Hepatocyte (in vitro differentiated cells): ENCODE data around the gene GPR155. TPM values are rescaled to one million over a fixed set of nuclear protein-coding genes. Genes with fewer than 3 reads are reported as not detected.

ENCODE experiments used
- DNase-seq: peaks from one replicate; pipeline ENCODE4 v3.0.0-alpha.2; 2016; ENCODE audit warnings: low spot score
- H2AFZ ChIP-seq: fragments of 200-600 bp; sonication (generic); 2 replicates; pipeline ENCODE4 v1.6.0; 2016; ENCODE audit warnings: antibody characterized with exemption, mild to moderate bottlenecking
- H3K27ac ChIP-seq: fragments of 200-600 bp; sonication (generic); 2 replicates; pipeline ENCODE4 v1.5.1; 2016; ENCODE audit warnings: mild to moderate bottlenecking
- H3K27me3 ChIP-seq: fragments of 200-600 bp; sonication (generic); 2 replicates; pipeline ENCODE4 v1.6.1; 2016
- H3K36me3 ChIP-seq: fragments of 200-600 bp; sonication (generic); replicated peaks from 2 replicates; pipeline ENCODE4 v1.5.1; 2016; ENCODE audit warnings: low read depth; ENCODE audit not compliant: insufficient read depth
- H3K4me1 ChIP-seq: fragments of 200-600 bp; sonication (generic); 2 replicates; pipeline ENCODE4 v1.5.1; 2016; ENCODE audit warnings: mild to moderate bottlenecking, moderate library complexity; ENCODE audit not compliant: insufficient read depth
- H3K4me2 ChIP-seq: fragments of 200-600 bp; sonication (generic); 2 replicates; pipeline ENCODE4 v1.6.0; 2016
- H3K4me3 ChIP-seq: fragments of 200-600 bp; sonication (generic); 2 replicates; pipeline ENCODE4 v1.5.1; 2016; ENCODE audit warnings: mild to moderate bottlenecking
- H3K79me2 ChIP-seq: fragments of 200-600 bp; sonication (generic); 2 replicates; pipeline ENCODE4 v1.6.0; 2017; ENCODE audit warnings: mild to moderate bottlenecking
- H3K9me2 ChIP-seq: fragments of 200-600 bp; sonication (generic); replicated peaks from 2 replicates; pipeline ENCODE4 v1.6.0; 2017; ENCODE audit warnings: mild to moderate bottlenecking; ENCODE audit not compliant: insufficient read depth
- H3K9me3 ChIP-seq: fragments of 200-600 bp; sonication (generic); 2 replicates; pipeline ENCODE4 v1.5.1; 2016; ENCODE audit warnings: low read depth, mild to moderate bottlenecking
- H4K20me1 ChIP-seq: fragments of 200-600 bp; sonication (generic); 2 replicates; pipeline ENCODE4 v1.6.0; 2016; ENCODE audit warnings: mild to moderate bottlenecking; ENCODE audit not compliant: insufficient read depth, poor library complexity, severe bottlenecking
- EZH2 ChIP-seq: fragments of 200-600 bp; sonication (generic); IDR thresholded peaks from 2 replicates; pipeline ENCODE4 v1.6.1; 2016; ENCODE audit warnings: antibody characterized with exemption, mild to moderate bottlenecking, borderline replicate concordance
- EZH2phosphoT487 ChIP-seq: fragments of 200-600 bp; sonication (generic); IDR thresholded peaks from one replicate; pipeline ENCODE4 v1.6.1; 2018; ENCODE audit warnings: antibody characterized with exemption, mild to moderate bottlenecking, low read depth, moderate library complexity; ENCODE audit not compliant: unreplicated experiment, severe bottlenecking
- WGBS: methylation state at CpG from one replicate; pipeline ENCODE4 v1.1.6; 2016; ENCODE audit warnings: low lambda C conversion rate; ENCODE audit errors: missing lambda C conversion rate; 5-methylcytosine and 5-hydroxymethylcytosine counted together
- polyA plus RNA-seq: library from polyadenylated mRNA; unstranded; fragments of >200 nt; fragmentation: Nextera tagmentation; extraction: Ambion mirVana; gene quantifications from 2 replicates; pipeline ENCODE4 v1.2.1, GENCODE V29; 2016
- total RNA-seq: library from RNA; depleted of rRNA; stranded (reverse); fragments of >200 nt; gene quantifications from 2 replicates; pipeline ENCODE4 v1.2.3, GENCODE V29; 2014
- TF ChIP-seq, protein P1 (sequence below): fragments of 200-600 bp; sonication (generic); IDR thresholded peaks from 2 replicates; pipeline ENCODE4 v1.5.1; 2016; ENCODE audit warnings: antibody characterized with exemption, mild to moderate bottlenecking; ENCODE audit not compliant: poor library complexity

GPR155 gene
- total and polyA plus RNA-seq, 2 experiments from 2014 or later: 26.1 to 30.0 TPM

- Histone ChIP-seq H3K9me3 (no peaks in the 10 kb centered on the region), H3K36me3 (no peaks in the 10 kb centered on the region), H3K79me2 (no peaks in the 10 kb centered on the region), H3K27me3 (no peaks in the 10 kb centered on the region), H2AFZ (no peak overlapping the region), H3K9me2 (no peaks in the 10 kb centered on the region), H4K20me1 (no peaks in the 10 kb centered on the region), H3K4me3 (no peak overlapping the region), H3K27ac (no peak overlapping the region), H3K4me1 (no peaks in the 10 kb centered on the region), H3K4me2 (no peak overlapping the region)
- DNase-seq: no peak
- TF ChIP-seq EZH2: no peak
- no peak for TF ChIP-seq EZH2phosphoT487
Measured at GRCh38 chr2:174403628-174404027, 83.2 kb downstream of the GPR155 start.

DNA sequence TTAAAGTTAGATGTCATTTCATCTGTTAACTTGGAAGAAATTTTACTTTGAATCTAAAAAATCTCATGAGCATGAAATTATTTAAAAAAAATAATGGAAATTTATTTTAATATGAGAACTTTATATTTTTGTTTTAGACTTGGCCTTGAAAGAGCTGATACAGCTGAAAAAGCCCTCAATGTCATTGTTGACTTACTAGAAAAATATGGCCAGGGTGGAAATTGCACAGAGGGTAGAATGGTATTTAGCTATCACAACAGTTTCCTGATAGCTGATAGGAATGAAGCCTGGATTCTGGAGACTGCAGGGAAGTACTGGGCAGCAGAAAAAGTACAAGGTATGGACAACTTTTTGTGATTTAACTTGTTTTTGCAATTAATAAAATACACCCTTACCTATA lies 86.0 kb downstream of the GPR155 start:
- H3K4me3 ChIP-seq: no peak overlapping the region
- H3K27me3 ChIP-seq: no peaks in the 10 kb centered on the region
- no peaks in the 10 kb centered on the region for H3K4me1 ChIP-seq
- no peaks in the 10 kb centered on the region for H3K9me2 ChIP-seq
- no peak overlapping the region for H3K4me2 ChIP-seq
- no peaks in the 10 kb centered on the region for H3K36me3 ChIP-seq
- no peaks in the 10 kb centered on the region for H3K9me3 ChIP-seq
- DNase-seq: no peak
- no peak overlapping the region for H3K27ac ChIP-seq
- no peaks in the 10 kb centered on the region for H3K79me2 ChIP-seq
- TF ChIP-seq EZH2 (no peak), EZH2phosphoT487 (no peak)
- H2AFZ ChIP-seq: no peak overlapping the region
- H4K20me1 ChIP-seq: no peaks in the 10 kb centered on the region

DNA sequence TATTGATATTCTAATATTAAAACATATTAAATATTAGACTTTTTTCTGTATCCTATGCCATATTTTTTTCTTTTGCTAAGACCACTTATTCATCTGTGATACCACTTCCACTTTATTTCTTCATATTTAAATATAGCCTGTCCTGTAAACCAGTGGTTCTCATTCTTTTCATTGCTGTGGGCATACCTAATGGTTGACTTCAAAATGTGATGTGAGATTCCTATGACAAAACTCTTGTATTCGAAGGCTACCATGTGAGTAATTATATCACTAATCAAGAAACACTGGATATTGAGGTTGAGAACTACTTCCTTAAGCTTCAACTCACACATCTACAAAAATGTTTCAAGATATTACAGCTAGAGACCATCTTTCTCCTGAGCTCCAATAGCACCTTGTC lies 87.7 kb downstream of the GPR155 start:
- Histone ChIP-seq H3K4me2 (no peak overlapping the region), H3K36me3 (no peaks in the 10 kb centered on the region)
- TF ChIP-seq, protein P1, sequence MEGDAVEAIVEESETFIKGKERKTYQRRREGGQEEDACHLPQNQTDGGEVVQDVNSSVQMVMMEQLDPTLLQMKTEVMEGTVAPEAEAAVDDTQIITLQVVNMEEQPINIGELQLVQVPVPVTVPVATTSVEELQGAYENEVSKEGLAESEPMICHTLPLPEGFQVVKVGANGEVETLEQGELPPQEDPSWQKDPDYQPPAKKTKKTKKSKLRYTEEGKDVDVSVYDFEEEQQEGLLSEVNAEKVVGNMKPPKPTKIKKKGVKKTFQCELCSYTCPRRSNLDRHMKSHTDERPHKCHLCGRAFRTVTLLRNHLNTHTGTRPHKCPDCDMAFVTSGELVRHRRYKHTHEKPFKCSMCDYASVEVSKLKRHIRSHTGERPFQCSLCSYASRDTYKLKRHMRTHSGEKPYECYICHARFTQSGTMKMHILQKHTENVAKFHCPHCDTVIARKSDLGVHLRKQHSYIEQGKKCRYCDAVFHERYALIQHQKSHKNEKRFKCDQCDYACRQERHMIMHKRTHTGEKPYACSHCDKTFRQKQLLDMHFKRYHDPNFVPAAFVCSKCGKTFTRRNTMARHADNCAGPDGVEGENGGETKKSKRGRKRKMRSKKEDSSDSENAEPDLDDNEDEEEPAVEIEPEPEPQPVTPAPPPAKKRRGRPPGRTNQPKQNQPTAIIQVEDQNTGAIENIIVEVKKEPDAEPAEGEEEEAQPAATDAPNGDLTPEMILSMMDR: no peak
- TF ChIP-seq EZH2phosphoT487 (no peak), EZH2 (no peak)

GRCh38 chr2:174397773-174398172 lies 89.1 kb downstream of the GPR155 start:
- DNase-seq: no peak
- H3K27ac ChIP-seq: no peak overlapping the region
- no peaks in the 10 kb centered on the region for H3K36me3 ChIP-seq
- H3K27me3 ChIP-seq: no peaks in the 10 kb centered on the region
- WGBS: 83% methylated on average over 3 of the region's 3 CpGs
- no peaks in the 10 kb centered on the region for H4K20me1 ChIP-seq
- H3K4me1 ChIP-seq: peaks cover 18% of the 10 kb centered on the region
- H2AFZ ChIP-seq: no peak overlapping the region
- H3K4me2 ChIP-seq: no peak overlapping the region
- TF ChIP-seq, protein P1: no peak
- TF ChIP-seq EZH2phosphoT487 (no peak), EZH2 (no peak)
- H3K9me2 ChIP-seq: no peaks in the 10 kb centered on the region
- no peak overlapping the region for H3K4me3 ChIP-seq
- H3K9me3 ChIP-seq: no peaks in the 10 kb centered on the region
- peaks cover 25% of the 10 kb centered on the region for H3K79me2 ChIP-seq

More for the DNA sequence above, 87.7 kb downstream of the GPR155 start:
- H3K4me3 ChIP-seq: no peak overlapping the region
- H3K27ac ChIP-seq: no peak overlapping the region
- WGBS: 97% methylated on average over 1 of the region's 1 CpG
- peaks cover 6% of the 10 kb centered on the region for H3K4me1 ChIP-seq
- H2AFZ ChIP-seq: no peak overlapping the region
- no peaks in the 10 kb centered on the region for H4K20me1 ChIP-seq
- peaks cover 11% of the 10 kb centered on the region for H3K79me2 ChIP-seq
- DNase-seq: no peak
- no peaks in the 10 kb centered on the region for H3K9me2 ChIP-seq
- no peaks in the 10 kb centered on the region for H3K9me3 ChIP-seq
- no peaks in the 10 kb centered on the region for H3K27me3 ChIP-seq
